NB4 (cell line): Measurements from ENCODE around the gene HLCS.

ENCODE experiments used
- DNase-seq: peaks from one replicate; pipeline ENCODE4 v3.0.0; 2010; ENCODE audit warnings: low read depth
- H3K4me3 ChIP-seq: one replicate; pipeline ENCODE4 v1.5.1; 2011; ENCODE audit warnings: mild to moderate bottlenecking, low read depth, low read length, moderate library complexity
- MYC ChIP-seq: IDR thresholded peaks from 2 replicates; pipeline ENCODE4 v1.6.1; 2011; ENCODE audit warnings: low read depth, low read length
- POLR2A ChIP-seq: IDR thresholded peaks from 2 replicates; pipeline ENCODE4 v1.6.1; 2011; ENCODE audit warnings: mild to moderate bottlenecking; ENCODE audit not compliant: insufficient read length; ENCODE audit errors: extremely low read depth
- TF ChIP-seq, protein P1 (sequence below): IDR thresholded peaks from one replicate; pipeline ENCODE4 v1.5.1; 2012; ENCODE audit warnings: low read depth, low read length
- TF ChIP-seq, protein P2 (sequence below): IDR thresholded peaks from 2 replicates; pipeline ENCODE4 v1.6.1; 2011; ENCODE audit warnings: low read depth, low read length

HLCS gene

DNA sequence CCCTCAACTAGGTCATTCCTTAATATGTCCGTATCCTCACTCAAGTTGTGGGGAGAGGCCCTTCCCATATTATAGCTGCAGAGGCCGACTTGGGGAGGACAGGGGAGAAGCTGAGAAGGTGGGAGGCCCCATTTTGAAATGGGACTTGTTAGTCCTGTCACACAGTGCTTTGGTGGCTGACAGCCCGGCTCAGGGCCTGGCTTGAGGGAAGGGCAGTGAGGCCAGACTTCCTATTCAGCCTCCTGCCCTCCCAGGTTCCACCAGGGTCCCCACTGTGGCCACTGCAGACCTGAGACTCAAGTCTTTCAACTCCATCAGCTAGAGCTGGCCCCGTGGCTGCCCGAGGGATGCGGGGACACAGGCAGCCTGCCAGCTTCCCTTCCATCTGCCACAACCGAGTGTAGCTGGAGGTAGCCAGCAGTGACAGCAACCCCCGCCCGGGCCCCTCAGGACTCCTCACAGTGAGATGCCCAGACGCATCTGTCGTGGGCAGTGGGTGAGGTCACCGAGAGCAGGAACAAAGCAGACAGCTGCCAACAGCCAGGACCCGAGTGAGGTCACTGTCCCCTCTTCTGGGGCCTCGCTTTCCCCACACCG is 230.6 kb downstream of the HLCS start:
- no peak overlapping the region for H3K4me3 ChIP-seq
- TF ChIP-seq MYC (no peak), POLR2A (no peak)
- TF ChIP-seq, protein P1, sequence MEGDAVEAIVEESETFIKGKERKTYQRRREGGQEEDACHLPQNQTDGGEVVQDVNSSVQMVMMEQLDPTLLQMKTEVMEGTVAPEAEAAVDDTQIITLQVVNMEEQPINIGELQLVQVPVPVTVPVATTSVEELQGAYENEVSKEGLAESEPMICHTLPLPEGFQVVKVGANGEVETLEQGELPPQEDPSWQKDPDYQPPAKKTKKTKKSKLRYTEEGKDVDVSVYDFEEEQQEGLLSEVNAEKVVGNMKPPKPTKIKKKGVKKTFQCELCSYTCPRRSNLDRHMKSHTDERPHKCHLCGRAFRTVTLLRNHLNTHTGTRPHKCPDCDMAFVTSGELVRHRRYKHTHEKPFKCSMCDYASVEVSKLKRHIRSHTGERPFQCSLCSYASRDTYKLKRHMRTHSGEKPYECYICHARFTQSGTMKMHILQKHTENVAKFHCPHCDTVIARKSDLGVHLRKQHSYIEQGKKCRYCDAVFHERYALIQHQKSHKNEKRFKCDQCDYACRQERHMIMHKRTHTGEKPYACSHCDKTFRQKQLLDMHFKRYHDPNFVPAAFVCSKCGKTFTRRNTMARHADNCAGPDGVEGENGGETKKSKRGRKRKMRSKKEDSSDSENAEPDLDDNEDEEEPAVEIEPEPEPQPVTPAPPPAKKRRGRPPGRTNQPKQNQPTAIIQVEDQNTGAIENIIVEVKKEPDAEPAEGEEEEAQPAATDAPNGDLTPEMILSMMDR = no peak
- TF ChIP-seq, protein P2, sequence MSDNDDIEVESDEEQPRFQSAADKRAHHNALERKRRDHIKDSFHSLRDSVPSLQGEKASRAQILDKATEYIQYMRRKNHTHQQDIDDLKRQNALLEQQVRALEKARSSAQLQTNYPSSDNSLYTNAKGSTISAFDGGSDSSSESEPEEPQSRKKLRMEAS = no peak
- no peak for DNase-seq

- TF ChIP-seq, protein P1 = no peak
- no peak for TF ChIP-seq MYC
- TF ChIP-seq, protein P2 = no peak
- TF ChIP-seq POLR2A = no peak
- DNase-seq = no peak
- no peak overlapping the region for H3K4me3 ChIP-seq
Observed at GRCh38 chr21:36735201-36735515, 231.3 kb downstream of the HLCS start.

DNA sequence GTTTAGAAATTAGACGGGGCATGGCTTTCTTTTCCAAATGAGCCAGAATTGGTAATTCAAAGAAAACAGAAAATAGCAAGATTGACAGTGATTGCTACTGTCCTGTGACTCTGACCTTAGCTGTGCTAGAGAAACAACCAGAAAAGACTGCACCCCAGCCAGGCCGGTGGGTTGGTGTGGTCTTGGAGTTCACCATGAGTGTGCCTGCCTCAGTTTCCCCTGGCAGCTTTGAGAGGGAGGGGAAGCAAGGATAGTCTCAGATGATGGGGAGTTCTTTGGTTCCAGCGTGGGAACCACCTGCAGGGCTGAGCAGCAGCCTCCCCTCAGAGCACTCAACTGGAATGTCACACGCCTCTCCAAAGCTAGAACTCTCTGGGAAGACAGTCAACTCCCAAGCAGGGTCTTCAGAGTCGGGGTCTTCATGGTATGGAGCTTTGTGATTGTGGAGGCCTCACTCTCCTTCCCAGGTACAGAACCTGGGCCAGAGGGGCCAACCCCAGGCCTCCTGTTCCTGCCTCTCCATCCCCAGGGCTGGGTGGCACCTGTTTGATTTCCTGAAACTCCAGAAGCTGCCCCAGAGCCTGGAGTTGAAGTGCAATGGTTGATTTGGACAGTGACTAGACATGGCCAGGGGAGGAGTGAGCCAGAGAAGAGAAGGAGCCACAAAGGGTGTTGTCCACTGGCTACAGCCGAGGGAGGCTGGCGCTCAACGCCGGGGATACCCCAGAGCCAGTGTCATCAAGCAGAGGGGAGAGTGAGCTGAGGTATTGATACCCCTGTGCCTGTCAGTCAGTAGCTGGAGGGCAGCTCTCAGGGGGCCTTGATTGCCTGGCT is 231.9 kb downstream of the HLCS start:
- no peak for DNase-seq
- no peak overlapping the region for H3K4me3 ChIP-seq
- TF ChIP-seq, protein P1 = no peak
- TF ChIP-seq MYC (no peak), POLR2A (no peak)
- TF ChIP-seq, protein P2 = no peak

DNA sequence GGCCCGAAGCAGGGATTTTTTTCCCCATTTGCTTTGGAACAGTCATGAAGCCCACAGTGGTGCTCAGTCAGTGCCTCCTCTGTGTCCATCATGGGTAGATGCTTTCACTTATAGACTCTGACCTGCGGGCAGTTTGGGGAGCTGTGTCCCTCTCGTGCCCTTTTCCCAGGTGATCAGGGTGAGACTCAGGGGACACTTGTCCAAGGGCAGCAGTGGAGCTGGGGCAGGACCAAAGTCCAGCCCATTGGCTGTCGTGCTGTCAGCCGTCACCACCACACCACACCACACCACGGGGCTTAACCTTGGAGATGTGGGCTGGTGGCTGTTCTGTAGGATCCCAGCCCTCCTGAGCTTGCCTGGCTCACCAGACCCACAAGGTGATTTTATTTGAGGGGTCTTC is 232.6 kb downstream of the HLCS start:
- DNase-seq = no peak
- TF ChIP-seq, protein P2 = no peak
- TF ChIP-seq, protein P1 = no peak
- TF ChIP-seq MYC = no peak
- no peak for TF ChIP-seq POLR2A
- no peak overlapping the region for H3K4me3 ChIP-seq

GRCh38 chr21:36732761-36733160 is 233.7 kb downstream of the HLCS start:
- TF ChIP-seq, protein P1 = no peak
- TF ChIP-seq MYC (no peak), POLR2A (no peak)
- TF ChIP-seq, protein P2 = no peak
- DNase-seq = no peak
- H3K4me3 ChIP-seq = no peak overlapping the region
